HepG2 (cell line): ENCODE measurements around the gene DDX28. TPM values are rescaled to one million over a fixed set of nuclear protein-coding genes. Genes with fewer than 3 reads are reported as not detected.

ENCODE experiments used
- ASH2L ChIP-seq: fragments of 300-600, 200-600 bp; sonication (generic); IDR thresholded peaks from 2 replicates; pipeline ENCODE4 v1.7.0; 2017; ENCODE audit warnings: low read depth, mild to moderate bottlenecking, moderate library complexity, mixed read lengths, low read length; ENCODE audit not compliant: insufficient read length
- ATRX ChIP-seq: sonication (generic); formaldehyde crosslinking; IDR thresholded peaks from 2 replicates; pipeline ENCODE4 v1.4.0; 2020; ENCODE audit warnings: missing genetic modification reagents, borderline replicate concordance
- CENPT ChIP-seq: sonication (generic); formaldehyde crosslinking; IDR thresholded peaks from 2 replicates; pipeline ENCODE4 v1.8.0; 2022; ENCODE audit warnings: low read depth, mild to moderate bottlenecking, moderate library complexity, missing genetic modification reagents
- CENPX ChIP-seq: sonication (generic); formaldehyde crosslinking; IDR thresholded peaks from 2 replicates; pipeline ENCODE4 v1.9.0; 2021; ENCODE audit warnings: mild to moderate bottlenecking, missing genetic modification reagents, moderate library complexity
- NFIB ChIP-seq: sonication (generic); formaldehyde crosslinking; IDR thresholded peaks from 2 replicates; pipeline ENCODE4 v1.9.0; 2021; ENCODE audit warnings: missing genetic modification reagents, mild to moderate bottlenecking, borderline replicate concordance
- NFYC ChIP-seq: IDR thresholded peaks from 2 replicates; pipeline ENCODE4 v1.6.1; 2016; ENCODE audit warnings: missing genetic modification reagents, missing compliant biosample characterization
- TOE1 ChIP-seq: sonication (generic); formaldehyde crosslinking; IDR thresholded peaks from 2 replicates; pipeline ENCODE4 v1.4.0; 2020; ENCODE audit warnings: mild to moderate bottlenecking, missing genetic modification reagents
- YEATS2 ChIP-seq: sonication (generic); formaldehyde crosslinking; IDR thresholded peaks from 2 replicates; pipeline ENCODE4 v1.4.0; 2020; ENCODE audit warnings: missing genetic modification reagents, borderline replicate concordance
- ZBTB40 ChIP-seq, 2 experiments: fragments of 450-650 bp in 1 of 2; sonication (generic) in 1 of 2; formaldehyde crosslinking in 1 of 2; IDR thresholded peaks; 2 replicates each; pipeline versions ENCODE4 v1.6.1 to v1.8.0; 2016 to 2022; ENCODE audit warnings: antibody characterized with exemption in 1 of 2, mild to moderate bottlenecking in 1 of 2, missing genetic modification reagents in 1 of 2
- ZNF407 ChIP-seq: sonication (generic); formaldehyde crosslinking; IDR thresholded peaks from one replicate; pipeline ENCODE4 v1.5.1; 2020; ENCODE audit warnings: mild to moderate bottlenecking, missing genetic modification reagents; ENCODE audit errors: not compliant biosample characterization
- polyA plus RNA-seq, 8 experiments: library from polyadenylated mRNA; depleted of rRNA in 3 of 8; stranded (reverse) in 7 of 8; unstranded in 1 of 8; fragments of >200 nt; fragmentation: Illumina TruSeq in 4 of 8; extraction: Trizol in 4 of 8; gene quantifications; 2 replicates each; pipeline versions ENCODE4 v1.2.1 to v1.2.3, GENCODE V29; 2011 to 2016; ENCODE audit warnings: low read depth in 4 of 8, missing spikeins in 1 of 8, mixed read lengths in 1 of 8; ENCODE audit not compliant: insufficient read depth in 1 of 8
- total RNA-seq, 5 experiments: library from RNA; depleted of rRNA; stranded (reverse); fragments of >200 nt; fragmentation: Illumina TruSeq; extraction: Trizol; gene quantifications; 2 replicates each; pipeline ENCODE4 v1.2.3, GENCODE V29; 2016; ENCODE audit warnings: low read depth in 1 of 5

The DDX28 gene
- total and polyA plus RNA-seq, 2 of the 13 experiments (the other 11 are each of a cell fraction or from before 2014, with no cell fraction given): 14.1 to 16.4 TPM

DNA sequence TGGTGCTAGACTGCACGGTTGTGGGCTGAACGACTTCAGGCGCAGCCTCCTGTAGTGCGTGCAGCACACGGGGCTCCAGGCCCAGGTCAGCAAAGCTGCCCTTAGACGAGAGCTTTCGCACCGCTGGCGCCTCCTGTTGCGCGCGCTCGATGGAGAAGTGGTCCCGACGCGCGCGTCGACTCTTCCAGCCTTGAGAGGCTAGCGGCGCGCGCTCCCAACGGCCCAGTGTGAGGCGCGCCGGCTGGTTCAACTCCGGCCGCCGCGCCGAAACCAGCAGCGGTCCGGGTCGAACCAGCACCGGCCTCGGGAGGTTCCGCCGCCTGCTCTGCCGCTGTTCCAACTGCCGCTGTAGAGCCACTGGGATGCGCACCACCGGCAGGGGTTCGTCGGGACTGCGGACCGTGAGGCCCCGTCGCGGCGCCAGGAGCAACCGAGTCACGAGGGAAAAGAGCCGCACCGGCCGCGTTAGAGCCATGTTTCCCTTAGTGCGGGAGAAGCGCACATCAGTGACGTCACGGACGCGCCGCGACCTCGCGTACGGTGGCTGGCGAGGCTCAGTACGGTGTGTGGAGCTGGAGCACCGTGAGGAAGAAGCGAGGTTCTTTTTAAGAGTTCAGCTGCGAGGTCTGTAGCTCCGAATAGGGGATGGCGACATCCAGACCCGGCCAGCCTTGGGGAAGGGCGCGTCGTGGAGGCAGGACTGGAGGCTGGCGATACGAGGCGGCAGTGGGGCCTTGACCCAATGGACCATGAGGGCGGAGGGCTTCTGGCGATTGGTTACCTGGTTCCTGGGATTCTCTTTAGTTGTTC is at the start of gene DDX28, which contains the start of gene DUS2 (continued):
- TF ChIP-seq ZNF407 (CRISPR knock-in tag) (peak; percentile 94), YEATS2 (CRISPR knock-in tag) (peak; percentile 99), CENPT (CRISPR knock-in tag) (peak; percentile 80; the same call in 1 of the 2 replicates), NFIB (CRISPR knock-in tag) (no peak), ATRX (CRISPR knock-in tag) (no peak; the same call in 1 of the 2 replicates), NFYC (peak; percentile 58; the same call in 1 of the 2 replicates), ASH2L (peak; percentile 99), TOE1 (CRISPR knock-in tag) (peak; percentile 95; the same call in 1 of the 2 replicates), ZBTB40 (IDR thresholded peaks at IDR 0.05) (no peak), ZBTB40 (CRISPR knock-in tag; IDR thresholded peaks at IDR 0.05) (peak; percentile 91), CENPX (CRISPR knock-in tag) (no peak)
